MM.1S (cell line): ENCODE measurements around the gene ZNF81.
"Not testable (repeated sequence)": the region's sequence is repeated elsewhere in the genome, so short reads cannot be mapped to it uniquely, and the experiment has no call there.

Experiments used
- EZH2 ChIP-seq: fragments of 300-600 bp; sonication (generic); optimal IDR thresholded peaks from 2 replicates; pipeline ENCODE3; 2017; ENCODE audit warnings: low read depth, mild to moderate bottlenecking, antibody characterized with exemption, low read length, mixed read lengths
- TF ChIP-seq, protein P1 (sequence below): fragments of 300-600 bp; sonication (generic); IDR thresholded peaks from 2 replicates; pipeline ENCODE4 v1.5.1; 2016; ENCODE audit warnings: antibody characterized with exemption, low read length, mixed read lengths

GRCh38 chrX:47961830-47962229, 125.1 kb downstream of the ZNF81 start:
- not testable (repeated sequence) for TF ChIP-seq EZH2
- TF ChIP-seq, protein P1, sequence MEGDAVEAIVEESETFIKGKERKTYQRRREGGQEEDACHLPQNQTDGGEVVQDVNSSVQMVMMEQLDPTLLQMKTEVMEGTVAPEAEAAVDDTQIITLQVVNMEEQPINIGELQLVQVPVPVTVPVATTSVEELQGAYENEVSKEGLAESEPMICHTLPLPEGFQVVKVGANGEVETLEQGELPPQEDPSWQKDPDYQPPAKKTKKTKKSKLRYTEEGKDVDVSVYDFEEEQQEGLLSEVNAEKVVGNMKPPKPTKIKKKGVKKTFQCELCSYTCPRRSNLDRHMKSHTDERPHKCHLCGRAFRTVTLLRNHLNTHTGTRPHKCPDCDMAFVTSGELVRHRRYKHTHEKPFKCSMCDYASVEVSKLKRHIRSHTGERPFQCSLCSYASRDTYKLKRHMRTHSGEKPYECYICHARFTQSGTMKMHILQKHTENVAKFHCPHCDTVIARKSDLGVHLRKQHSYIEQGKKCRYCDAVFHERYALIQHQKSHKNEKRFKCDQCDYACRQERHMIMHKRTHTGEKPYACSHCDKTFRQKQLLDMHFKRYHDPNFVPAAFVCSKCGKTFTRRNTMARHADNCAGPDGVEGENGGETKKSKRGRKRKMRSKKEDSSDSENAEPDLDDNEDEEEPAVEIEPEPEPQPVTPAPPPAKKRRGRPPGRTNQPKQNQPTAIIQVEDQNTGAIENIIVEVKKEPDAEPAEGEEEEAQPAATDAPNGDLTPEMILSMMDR: not testable (repeated sequence)
